Dendritic cell treated with granulocyte-macrophage colony-stimulating factor and Interleukin-4, amounts not matched to agents 40 ng/mL and 50 ng/mL, for 4 days (primary cell): ENCODE data around the gene COL4A1.

Experiments
- H3K27ac Mint-ChIP-seq: one replicate; pipeline ENCODE4 v1.8.0; 2022; ENCODE audit warnings: mild to moderate bottlenecking, mixed read lengths
- H3K27me3 Mint-ChIP-seq: one replicate; pipeline ENCODE4 v1.8.0; 2022; ENCODE audit warnings: mild to moderate bottlenecking, mixed read lengths
- H3K36me3 Mint-ChIP-seq: one replicate; pipeline ENCODE4 v1.8.0; 2022; ENCODE audit warnings: low read depth, mixed read lengths
- H3K4me1 Mint-ChIP-seq: one replicate; pipeline ENCODE4 v1.8.0; 2022; ENCODE audit warnings: low read depth, mixed read lengths
- H3K4me3 Mint-ChIP-seq: one replicate; pipeline ENCODE4 v1.8.0; 2022; ENCODE audit warnings: mild to moderate bottlenecking, moderate library complexity, mixed read lengths
- H3K9me3 Mint-ChIP-seq: one replicate; pipeline ENCODE4 v1.8.0; 2022; ENCODE audit warnings: mixed read lengths
- intact Hi-C: fragments of 100-400 bp; cut with micrococcal nuclease; formaldehyde crosslinking; loops from one replicate; pipeline ENCODE4 v1.15.0; 2022

COL4A1 gene

DNA sequence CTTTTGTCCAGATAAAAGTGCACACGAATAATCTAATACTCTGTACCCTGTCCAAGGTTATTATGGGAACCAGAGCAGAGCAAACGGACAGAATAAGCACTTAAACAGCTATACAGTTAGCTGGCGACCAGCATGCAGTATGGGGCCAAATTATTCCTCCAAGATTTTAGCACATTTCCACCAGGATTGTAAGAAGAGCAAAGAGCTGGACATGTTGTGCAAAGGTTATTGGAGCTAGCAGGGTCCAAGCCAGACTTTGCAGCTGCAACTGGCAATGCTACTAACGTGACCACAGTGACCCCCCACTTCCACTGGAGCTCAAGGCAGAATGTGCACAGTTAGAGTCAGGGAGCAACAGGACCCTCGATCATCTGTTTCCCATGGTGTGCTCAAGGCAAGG, 89.9 kb downstream of the COL4A1 start:
- Mint-ChIP-seq H3K9me3 (no peaks in the 10 kb centered on the region), H3K27ac (no peak overlapping the region), H3K27me3 (peaks cover 16% of the 10 kb centered on the region), H3K36me3 (no peaks in the 10 kb centered on the region), H3K4me3 (no peak overlapping the region), H3K4me1 (no peaks in the 10 kb centered on the region)
- intact Hi-C loops, result no loop called here

DNA sequence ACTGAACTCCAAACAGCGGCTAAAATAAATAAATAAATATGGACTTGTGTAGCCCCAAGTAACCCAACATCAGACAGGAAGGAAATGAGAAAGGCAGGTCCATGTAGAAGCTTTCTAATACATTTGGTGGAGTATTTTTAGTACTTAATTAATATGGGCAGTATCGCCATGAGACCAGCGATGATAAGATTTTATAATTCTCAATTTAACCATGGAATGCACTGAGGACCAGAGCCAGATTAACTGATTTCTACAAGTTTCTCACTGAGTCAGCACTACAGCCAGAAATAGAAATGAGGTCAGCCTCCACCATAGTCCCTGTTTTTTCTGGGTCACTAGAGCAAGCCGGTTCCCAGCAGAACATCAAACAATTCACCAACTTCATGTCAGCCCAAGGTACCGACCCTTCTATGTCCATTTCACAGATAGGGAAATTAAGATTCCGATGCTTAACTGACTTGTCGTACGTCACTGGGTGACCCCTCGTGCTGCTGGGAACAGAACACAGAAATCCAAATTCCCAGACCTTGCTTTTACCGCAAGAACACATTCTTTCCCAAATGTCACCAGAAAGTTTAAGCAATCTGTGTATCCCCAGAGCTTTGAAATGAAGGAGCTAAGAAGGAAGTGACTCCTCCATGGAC, 90.4 kb downstream of the COL4A1 start:
- Mint-ChIP-seq H3K9me3 (no peaks in the 10 kb centered on the region), H3K36me3 (no peaks in the 10 kb centered on the region), H3K4me3 (no peak overlapping the region), H3K4me1 (no peaks in the 10 kb centered on the region), H3K27ac (no peak overlapping the region), H3K27me3 (peaks cover 16% of the 10 kb centered on the region)
- intact Hi-C loops, result no loop called here

DNA sequence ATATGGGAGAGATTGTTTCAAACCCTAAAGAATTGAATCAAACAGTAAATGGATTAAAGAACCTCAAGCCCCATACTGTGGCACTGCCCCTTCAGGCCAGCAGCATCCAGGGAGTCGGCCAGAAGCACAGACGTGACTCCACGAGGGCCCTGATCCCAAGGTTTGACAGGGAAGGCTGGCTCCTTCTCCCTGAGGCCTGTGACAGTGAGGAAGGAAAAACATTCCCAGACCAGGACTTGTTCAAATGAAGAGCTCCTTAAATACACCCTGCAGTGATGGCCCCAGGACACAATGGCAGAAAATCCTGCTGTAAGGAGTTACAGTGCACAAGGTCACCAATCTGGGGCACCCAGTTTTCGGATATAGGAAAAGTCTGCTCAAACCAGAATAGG, 91.0 kb downstream of the COL4A1 start:
- no peak overlapping the region for H3K4me3 Mint-ChIP-seq
- intact Hi-C loops, result no loop called here
- no peak overlapping the region for H3K27ac Mint-ChIP-seq
- H3K4me1 Mint-ChIP-seq, result no peaks in the 10 kb centered on the region
- H3K9me3 Mint-ChIP-seq, result no peaks in the 10 kb centered on the region
- no peaks in the 10 kb centered on the region for H3K36me3 Mint-ChIP-seq
- H3K27me3 Mint-ChIP-seq, result peaks cover 16% of the 10 kb centered on the region

DNA sequence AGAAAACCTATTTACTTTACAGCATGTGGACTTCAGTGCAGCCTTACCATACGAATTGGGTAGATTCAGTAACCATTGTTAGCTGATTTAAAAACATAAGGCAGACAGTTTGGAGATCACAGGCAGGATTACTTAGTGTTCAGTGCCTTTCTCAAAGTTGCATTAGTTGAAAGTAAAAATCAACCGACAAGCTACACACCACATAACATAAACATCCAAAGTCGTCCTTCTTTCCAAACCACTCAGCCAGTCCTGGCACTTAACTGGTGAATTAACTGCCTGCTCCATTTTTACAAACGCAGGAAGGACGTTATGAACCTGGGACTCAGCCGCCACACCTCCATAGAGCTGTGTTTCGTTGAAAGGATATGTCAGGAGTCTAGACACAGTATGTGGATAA, 91.4 kb downstream of the COL4A1 start:
- H3K4me3 Mint-ChIP-seq, result no peak overlapping the region
- peaks cover 16% of the 10 kb centered on the region for H3K27me3 Mint-ChIP-seq
- no peaks in the 10 kb centered on the region for H3K4me1 Mint-ChIP-seq
- no peak overlapping the region for H3K27ac Mint-ChIP-seq
- intact Hi-C loops, result no loop called here
- no peaks in the 10 kb centered on the region for H3K9me3 Mint-ChIP-seq
- no peaks in the 10 kb centered on the region for H3K36me3 Mint-ChIP-seq

DNA sequence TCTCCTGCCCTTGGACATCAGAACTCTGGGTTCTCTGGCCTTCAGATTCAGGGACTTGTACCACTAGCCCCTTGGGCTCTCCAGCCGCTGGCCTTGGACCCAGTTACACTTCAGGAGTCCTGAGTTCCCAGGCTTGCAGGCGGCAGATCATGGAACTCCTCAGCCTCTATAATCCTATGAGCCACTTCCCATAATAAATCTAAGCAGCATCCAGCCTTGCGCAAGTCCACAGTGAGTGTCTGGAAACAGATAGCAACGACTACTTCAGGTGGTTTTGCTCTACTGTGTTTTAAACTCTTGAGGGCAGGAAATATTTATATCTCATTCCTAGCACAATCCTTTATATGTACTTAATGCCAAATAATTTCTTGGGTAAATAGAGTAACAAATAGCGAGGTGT, 92.3 kb downstream of the COL4A1 start:
- no peaks in the 10 kb centered on the region for H3K36me3 Mint-ChIP-seq
- H3K27ac Mint-ChIP-seq, result no peak overlapping the region
- H3K9me3 Mint-ChIP-seq, result no peaks in the 10 kb centered on the region
- H3K4me1 Mint-ChIP-seq, result no peaks in the 10 kb centered on the region
- intact Hi-C loops, result no loop called here
- H3K4me3 Mint-ChIP-seq, result no peak overlapping the region
- H3K27me3 Mint-ChIP-seq, result peaks cover 16% of the 10 kb centered on the region

DNA sequence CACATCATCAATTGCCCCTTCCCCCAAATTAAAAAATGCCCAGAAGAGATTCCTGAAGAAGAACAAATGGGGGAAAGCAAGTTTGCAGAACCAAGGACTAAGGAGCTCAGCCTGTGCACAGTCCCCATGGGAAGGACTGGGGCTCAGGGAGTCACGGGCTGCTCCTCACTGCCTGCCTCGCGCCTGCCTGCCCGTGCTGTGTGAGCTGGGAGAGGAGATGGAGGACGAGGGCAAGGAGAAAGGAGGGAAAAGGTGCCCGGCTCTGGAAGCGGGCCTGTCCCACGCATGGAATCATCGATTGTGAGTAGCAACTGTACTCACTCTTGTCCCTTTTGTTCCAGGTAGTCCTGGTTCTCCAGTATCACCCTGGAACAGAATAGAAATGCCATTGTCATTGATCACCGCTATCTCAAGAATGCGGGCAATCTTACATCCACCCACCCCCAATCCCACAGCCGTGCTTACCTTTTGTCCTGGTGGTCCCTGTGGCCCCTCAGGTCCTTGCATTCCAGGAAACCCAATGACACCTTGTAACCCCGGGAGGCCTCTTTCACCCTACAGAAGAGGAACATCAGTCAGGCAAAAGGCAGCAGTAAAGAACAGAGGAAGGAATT, 93.4 kb downstream of the COL4A1 start:
- Mint-ChIP-seq H3K36me3 (no peaks in the 10 kb centered on the region), H3K9me3 (no peaks in the 10 kb centered on the region), H3K4me1 (no peaks in the 10 kb centered on the region), H3K4me3 (no peak overlapping the region), H3K27ac (no peak overlapping the region), H3K27me3 (peaks cover 11% of the 10 kb centered on the region)
- intact Hi-C loops, result no loop called here

DNA sequence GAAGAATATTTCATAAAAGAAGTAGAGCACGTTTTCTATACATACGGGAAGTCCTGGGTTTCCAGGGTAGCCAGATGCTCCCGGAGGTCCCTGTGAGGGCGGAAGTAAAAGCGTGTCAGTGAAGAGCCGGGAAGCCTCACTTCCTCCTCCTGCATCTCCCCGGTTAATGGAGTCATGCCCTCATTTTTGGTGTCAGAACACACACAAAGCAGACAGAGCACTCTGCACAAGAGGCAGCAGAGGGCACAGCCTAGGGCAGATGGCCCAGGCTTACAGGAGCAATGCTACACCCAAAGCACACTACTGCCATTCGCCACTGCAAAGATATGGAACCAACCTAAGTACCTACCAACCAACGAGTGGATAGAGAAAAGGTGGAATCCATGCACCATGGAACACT, 94.4 kb downstream of the COL4A1 start:
- H3K4me3 Mint-ChIP-seq, result no peak overlapping the region
- intact Hi-C loops, result no loop called here
- H3K27me3 Mint-ChIP-seq, result peaks cover 6% of the 10 kb centered on the region
- no peaks in the 10 kb centered on the region for H3K4me1 Mint-ChIP-seq
- H3K27ac Mint-ChIP-seq, result no peak overlapping the region
- H3K36me3 Mint-ChIP-seq, result no peaks in the 10 kb centered on the region
- H3K9me3 Mint-ChIP-seq, result no peaks in the 10 kb centered on the region

DNA sequence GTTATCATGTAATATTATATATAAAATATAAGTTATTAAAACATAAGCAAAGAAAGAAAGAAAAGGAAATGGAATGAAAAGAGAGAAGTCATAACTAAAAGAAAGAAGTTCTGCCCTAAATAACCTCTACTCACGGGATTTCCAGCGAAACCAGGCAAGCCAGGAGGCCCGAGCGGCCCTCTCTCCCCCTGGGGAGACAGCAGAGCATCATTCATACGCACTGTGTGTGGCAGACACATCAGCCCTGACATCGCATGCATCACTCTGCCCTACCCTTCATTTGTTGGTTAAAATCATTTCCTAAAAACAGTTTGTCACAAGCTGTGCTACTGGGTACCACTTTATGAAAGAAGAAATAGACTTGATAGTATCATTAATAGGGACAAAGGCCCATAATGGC, 95.2 kb downstream of the COL4A1 start:
- Mint-ChIP-seq H3K9me3 (no peaks in the 10 kb centered on the region), H3K27ac (no peak overlapping the region), H3K4me3 (no peak overlapping the region), H3K4me1 (no peaks in the 10 kb centered on the region), H3K27me3 (no peaks in the 10 kb centered on the region), H3K36me3 (no peaks in the 10 kb centered on the region)
- intact Hi-C loops, result no loop called here

DNA sequence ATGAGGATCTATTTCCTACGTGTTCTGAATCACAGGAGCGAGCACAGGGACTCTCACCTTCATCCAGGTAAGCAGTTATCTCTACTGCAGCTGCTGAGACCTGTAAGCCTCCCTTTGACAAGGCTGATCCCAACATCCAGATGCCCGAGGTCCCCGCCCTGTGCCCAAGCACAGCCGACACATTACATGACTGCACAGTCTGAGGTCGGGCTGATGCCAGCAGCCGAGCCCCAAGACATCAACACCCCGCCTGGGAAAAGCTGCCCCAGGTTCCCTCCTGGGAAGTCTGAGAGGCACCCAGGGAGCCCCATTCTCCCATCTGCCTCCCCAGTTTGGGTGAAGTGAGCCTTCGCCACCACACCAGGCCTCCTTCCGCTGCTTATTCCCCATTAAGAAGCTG, 95.9 kb downstream of the COL4A1 start:
- Mint-ChIP-seq H3K4me1 (no peaks in the 10 kb centered on the region), H3K9me3 (no peaks in the 10 kb centered on the region), H3K36me3 (no peaks in the 10 kb centered on the region), H3K27me3 (no peaks in the 10 kb centered on the region), H3K4me3 (no peak overlapping the region), H3K27ac (no peak overlapping the region)
- intact Hi-C loops, result no loop called here

DNA sequence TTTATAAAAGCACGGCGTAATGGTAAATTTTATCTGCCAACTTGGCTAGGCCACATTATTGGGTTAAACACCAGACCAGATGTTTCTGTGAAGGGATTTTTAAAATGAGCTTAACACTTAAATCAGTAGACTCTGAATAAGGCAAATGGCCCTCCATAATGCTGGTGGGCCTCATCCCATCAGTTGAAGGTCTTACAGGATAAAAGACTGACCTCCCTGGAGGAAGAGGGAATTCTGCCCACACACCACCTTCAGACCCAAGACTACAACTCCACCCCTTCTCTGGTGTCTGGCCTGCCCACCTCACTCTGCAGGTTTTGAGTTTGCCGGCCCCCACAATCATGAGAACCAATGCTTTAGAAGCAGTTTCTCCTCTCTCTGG, 96.4 kb downstream of the COL4A1 start:
- intact Hi-C loops, result no loop called here
- Mint-ChIP-seq H3K27me3 (no peaks in the 10 kb centered on the region), H3K9me3 (no peaks in the 10 kb centered on the region), H3K27ac (no peak overlapping the region), H3K4me1 (no peaks in the 10 kb centered on the region), H3K4me3 (no peak overlapping the region), H3K36me3 (no peaks in the 10 kb centered on the region)

DNA sequence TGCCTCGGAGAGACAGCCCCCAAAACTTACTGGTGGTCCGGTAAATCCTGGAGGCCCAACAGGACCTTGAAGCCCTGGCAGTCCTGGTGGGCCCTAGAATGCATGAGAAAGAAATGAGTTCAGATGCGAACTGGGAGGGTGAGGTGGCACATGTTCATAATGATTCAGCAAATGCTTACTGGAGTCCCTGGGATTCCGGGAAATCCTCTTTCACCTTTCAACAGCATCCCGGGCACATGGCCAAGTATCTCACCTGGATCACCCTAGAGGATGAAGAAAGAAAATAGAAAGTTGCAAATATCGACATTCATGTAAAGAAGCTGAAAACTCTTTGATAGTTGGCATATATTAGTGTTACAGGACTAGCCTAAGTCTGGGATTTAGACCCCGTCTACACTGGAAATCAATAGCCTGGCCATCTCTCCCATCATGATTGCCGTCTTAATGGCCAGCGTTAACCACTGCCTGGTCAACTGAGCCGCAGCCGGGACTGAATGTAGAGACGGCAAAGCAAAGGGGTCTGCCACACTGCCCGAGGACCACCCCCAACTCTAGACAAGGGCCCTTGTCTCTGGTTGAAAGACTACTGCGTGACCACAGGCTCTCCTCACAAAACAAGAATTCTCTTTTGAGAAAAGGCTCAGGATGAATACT, 96.9 kb downstream of the COL4A1 start:
- intact Hi-C loops, result no loop called here
- no peaks in the 10 kb centered on the region for H3K9me3 Mint-ChIP-seq
- H3K4me3 Mint-ChIP-seq, result no peak overlapping the region
- H3K4me1 Mint-ChIP-seq, result no peaks in the 10 kb centered on the region
- no peaks in the 10 kb centered on the region for H3K36me3 Mint-ChIP-seq
- H3K27me3 Mint-ChIP-seq, result no peaks in the 10 kb centered on the region
- H3K27ac Mint-ChIP-seq, result no peak overlapping the region

DNA sequence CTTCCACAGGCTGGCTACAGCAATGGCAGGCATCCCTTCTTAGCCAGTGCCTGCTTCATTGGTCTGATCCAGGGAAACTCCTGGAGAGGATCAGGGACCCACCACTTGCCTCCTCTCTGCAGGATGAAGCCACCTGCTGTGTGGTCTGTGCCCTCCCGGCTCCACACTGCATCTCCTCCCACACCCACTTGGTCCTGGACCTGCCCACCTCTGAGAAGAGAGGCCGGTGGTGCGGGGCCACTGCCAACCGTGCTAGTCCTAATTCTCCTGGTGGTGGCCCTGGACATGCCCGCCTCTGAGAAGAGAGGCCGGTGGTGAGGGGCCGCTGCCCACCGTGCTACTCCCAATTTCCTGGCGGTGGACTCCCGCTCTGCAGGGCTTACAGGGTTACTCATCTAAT, 98.8 kb downstream of the COL4A1 start:
- Mint-ChIP-seq H3K27ac (no peak overlapping the region), H3K4me1 (no peaks in the 10 kb centered on the region), H3K4me3 (no peak overlapping the region), H3K9me3 (no peaks in the 10 kb centered on the region), H3K27me3 (no peaks in the 10 kb centered on the region), H3K36me3 (no peaks in the 10 kb centered on the region)
- intact Hi-C loops, result no loop called here

DNA sequence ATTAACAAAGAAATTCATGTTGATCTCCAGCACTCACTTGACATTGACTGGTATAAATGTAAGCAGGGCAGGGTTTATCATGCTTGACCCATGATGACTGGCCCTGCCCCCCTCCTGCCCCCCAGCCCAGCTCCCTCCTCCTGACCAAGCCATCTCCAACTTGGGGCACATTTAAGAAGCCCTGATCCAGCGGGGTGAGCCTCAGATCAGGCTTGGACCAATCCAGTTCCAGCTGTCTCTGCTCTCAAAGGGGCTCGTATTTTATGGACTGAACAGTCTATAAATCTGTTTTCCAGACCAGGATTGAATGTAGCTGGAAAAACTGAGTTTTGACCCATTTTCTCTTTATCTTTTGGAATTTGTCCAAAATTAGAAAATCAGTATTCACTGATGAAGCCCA, 100.0 kb downstream of the COL4A1 start:
- no peaks in the 10 kb centered on the region for H3K36me3 Mint-ChIP-seq
- no peaks in the 10 kb centered on the region for H3K27me3 Mint-ChIP-seq
- H3K9me3 Mint-ChIP-seq, result no peaks in the 10 kb centered on the region
- intact Hi-C loops, result no loop called here
- no peak overlapping the region for H3K4me3 Mint-ChIP-seq
- H3K4me1 Mint-ChIP-seq, result no peaks in the 10 kb centered on the region
- H3K27ac Mint-ChIP-seq, result no peak overlapping the region

DNA sequence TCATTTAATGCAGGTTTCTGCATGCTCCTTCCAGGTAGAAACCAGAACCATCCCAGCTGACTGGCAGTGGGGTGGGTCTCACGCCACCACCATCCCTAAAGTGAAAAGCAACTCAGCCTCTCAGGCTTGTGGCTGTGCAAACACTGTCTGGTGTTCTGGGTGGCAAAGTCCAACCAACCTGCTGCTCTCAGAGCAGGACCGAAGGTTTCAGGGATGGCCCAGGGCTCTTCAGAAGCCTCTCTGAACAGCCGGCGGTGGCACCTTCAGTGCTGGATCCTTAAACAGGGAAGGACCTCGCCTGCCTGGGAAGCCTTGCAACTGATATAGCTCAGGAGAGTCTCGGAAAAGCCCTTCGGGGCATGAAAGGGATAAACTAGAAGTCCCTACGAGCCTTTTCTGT, 100.8 kb downstream of the COL4A1 start:
- H3K4me3 Mint-ChIP-seq, result no peak overlapping the region
- H3K27ac Mint-ChIP-seq, result no peak overlapping the region
- no peaks in the 10 kb centered on the region for H3K9me3 Mint-ChIP-seq
- H3K4me1 Mint-ChIP-seq, result peaks cover 3% of the 10 kb centered on the region
- H3K27me3 Mint-ChIP-seq, result no peaks in the 10 kb centered on the region
- intact Hi-C loops, result no loop called here
- no peaks in the 10 kb centered on the region for H3K36me3 Mint-ChIP-seq

DNA sequence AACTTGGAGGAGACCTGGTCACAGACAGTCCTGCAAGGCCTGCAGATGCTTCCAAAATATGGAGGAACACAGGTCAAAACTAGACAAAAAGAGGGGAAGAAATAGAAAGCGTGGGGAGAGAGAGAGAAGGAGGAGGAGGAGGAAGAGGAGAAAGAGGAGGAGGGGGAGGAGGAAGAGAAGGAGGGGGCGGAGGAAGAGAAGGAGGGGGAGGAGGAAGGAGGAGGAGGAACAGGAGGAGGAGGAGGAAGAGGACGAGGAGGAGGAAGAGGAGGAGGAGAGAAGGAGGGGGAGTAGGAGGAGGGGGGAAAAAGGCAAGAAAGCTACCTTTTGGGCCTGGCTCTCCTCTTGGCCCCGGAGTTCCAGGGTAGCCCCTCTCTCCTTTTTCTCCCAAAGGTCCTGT, 105.8 kb downstream of the COL4A1 start:
- peaks cover 8% of the 10 kb centered on the region for H3K4me1 Mint-ChIP-seq
- intact Hi-C loops, result no loop called here
- H3K9me3 Mint-ChIP-seq, result no peaks in the 10 kb centered on the region
- H3K36me3 Mint-ChIP-seq, result no peaks in the 10 kb centered on the region
- no peak overlapping the region for H3K4me3 Mint-ChIP-seq
- peaks cover 3% of the 10 kb centered on the region for H3K27me3 Mint-ChIP-seq
- no peak overlapping the region for H3K27ac Mint-ChIP-seq
